Lung (tissue), 12 donors: ENCODE results near the gene SLAMF9. TPM values are rescaled to one million over a fixed set of nuclear protein-coding genes. Genes with fewer than 3 reads are reported as not detected.
A peak's percentile ranks its signal among the peaks of the same experiment; 100 is the strongest.

ENCODE experiments used
- ATAC-seq: fragments of 200-7000 bp; cut with Tn5 transposase; one replicate; pipeline ENCODE4 v1.9.1; 2020; ENCODE audit warnings: moderate number of reproducible peaks; ENCODE audit not compliant: insufficient read depth, low FRiP score
- DNase-seq, 3 donors: peaks; one replicate each; pipeline ENCODE4 v3.0.0-alpha.2; 2013 to 2017
- H3K27ac ChIP-seq, 2 donors: one replicate each; pipeline ENCODE4 v1.5.1; 2013; ENCODE audit warnings: mild to moderate bottlenecking in 2 of 2, moderate library complexity in 2 of 2, control low read depth in 1 of 2, inconsistent platforms in 1 of 2, low read depth in 1 of 2, low read length in 1 of 2
- H3K27me3 ChIP-seq, 3 donors: one replicate each; pipeline ENCODE4 v1.5.1; 2013; ENCODE audit warnings: low read length in 2 of 3; ENCODE audit not compliant: control insufficient read depth in 3 of 3, insufficient read depth in 3 of 3
- H3K36me3 ChIP-seq, 4 donors: one replicate each; pipeline ENCODE4 v1.5.1; 2013; ENCODE audit warnings: low read length in 4 of 4, mild to moderate bottlenecking in 1 of 4, moderate library complexity in 1 of 4; ENCODE audit not compliant: control insufficient read depth in 4 of 4, insufficient read depth in 4 of 4
- H3K4me1 ChIP-seq, 5 donors: one replicate each; pipeline ENCODE4 v1.5.1; 2013; ENCODE audit warnings: low read length in 5 of 5, mild to moderate bottlenecking in 2 of 5, moderate library complexity in 1 of 5; ENCODE audit not compliant: control insufficient read depth in 5 of 5, insufficient read depth in 5 of 5
- H3K4me3 ChIP-seq: one replicate; pipeline ENCODE4 v1.5.1; 2013; ENCODE audit warnings: mild to moderate bottlenecking, control low read depth, moderate library complexity
- H3K9ac ChIP-seq, 2 donors: one replicate each; pipeline ENCODE4 v1.5.1; 2013; ENCODE audit warnings: low read length in 2 of 2, control low read depth in 1 of 2; ENCODE audit not compliant: insufficient read depth in 1 of 2
- H3K9me3 ChIP-seq, 4 donors: one replicate each; pipeline ENCODE4 v1.5.1; 2013; ENCODE audit warnings: low read length in 3 of 4, mild to moderate bottlenecking in 1 of 4, moderate library complexity in 1 of 4; ENCODE audit not compliant: control insufficient read depth in 4 of 4, insufficient read depth in 3 of 4
- WGBS, 2 donors: extraction: QIAGEN DNeasy Blood & Tissue Kit; methylation state at CpG; one replicate each; pipeline ENCODE4 v1.1.7; 2013; 5-methylcytosine and 5-hydroxymethylcytosine counted together
- polyA plus RNA-seq, 2 donors: library from polyadenylated mRNA; stranded (reverse); fragments of 200-250 nt; gene quantifications; one replicate each; pipeline ENCODE4 v1.2.1, GENCODE V29; 2013
- total RNA-seq, 2 donors: library from RNA; depleted of rRNA in 1 of 2; stranded (reverse); fragments of >200 nt in 1 of 2; gene quantifications; one replicate each; pipeline ENCODE4 v1.2.1, GENCODE V29; 2014 to 2021
- TF ChIP-seq, protein P1 (sequence below): IDR thresholded peaks from 2 replicates; pipeline ENCODE4 v1.5.1; 2012; ENCODE audit warnings: mild to moderate bottlenecking; ENCODE audit errors: control extremely low read depth, extremely low read depth
- donor health status: control.
- donor health status: control.
- donor health status: Bipolar disorder and iron deficiency.
- donor health status: healthy.
- donor health status: DM: yes; HTN: yes; CAD: no.

SLAMF9 gene
- total and polyA plus RNA-seq, 4 donors = 0.37 to 0.74 (median 0.40) TPM

DNA sequence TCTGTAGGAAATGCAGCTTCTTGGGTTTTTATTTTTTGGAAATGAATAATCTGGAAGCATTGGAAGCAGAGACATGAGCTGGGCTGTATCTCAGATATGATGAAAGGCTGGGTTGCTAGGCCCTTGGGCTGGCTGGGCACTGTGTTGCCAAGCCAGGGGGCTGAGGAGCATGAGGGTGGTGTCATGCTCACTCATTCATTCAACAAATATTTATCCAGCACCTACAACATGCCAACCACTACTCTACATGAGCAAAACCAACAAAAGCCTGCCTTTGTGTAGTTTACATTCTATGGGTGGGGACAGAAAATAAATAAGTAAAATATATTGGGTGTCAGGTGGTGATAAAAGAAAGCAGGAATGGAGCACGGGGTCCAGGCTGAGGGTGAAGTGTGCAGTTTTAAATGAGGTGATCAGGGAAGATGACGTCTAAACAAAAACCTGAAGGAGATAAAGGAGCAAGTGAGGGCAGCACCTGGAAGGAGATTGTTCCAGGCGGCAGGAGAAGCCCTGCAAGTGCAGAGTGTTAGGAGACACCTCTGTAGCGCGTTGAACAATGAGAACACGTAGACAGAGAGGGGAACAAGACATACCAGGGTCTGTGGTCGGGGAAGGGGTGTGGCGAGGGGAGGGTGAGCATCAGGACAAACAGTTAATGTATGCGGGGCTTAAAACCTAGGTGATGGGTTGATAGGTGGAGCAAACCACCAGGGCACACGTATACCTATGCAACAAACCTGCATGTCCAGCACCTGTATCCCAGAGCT is 39.6 kb downstream of the SLAMF9 start:
- DNase-seq = peak; percentile 12 to 49 (median 47)
- H3K4me3 ChIP-seq = no peak overlapping the region
- H3K27me3 ChIP-seq = no peaks in the 10 kb centered on the region
- no peak overlapping the region for H3K9ac ChIP-seq
- WGBS, 2 donors = 71 to 80% methylated on average over 10 of the region's 10 CpGs
- H3K9me3 ChIP-seq = no peaks in the 10 kb centered on the region
- ATAC-seq = no peak
- H3K27ac ChIP-seq = peak overlapping the region in 1 of 2 donors; percentile 88
- TF ChIP-seq, protein P1, sequence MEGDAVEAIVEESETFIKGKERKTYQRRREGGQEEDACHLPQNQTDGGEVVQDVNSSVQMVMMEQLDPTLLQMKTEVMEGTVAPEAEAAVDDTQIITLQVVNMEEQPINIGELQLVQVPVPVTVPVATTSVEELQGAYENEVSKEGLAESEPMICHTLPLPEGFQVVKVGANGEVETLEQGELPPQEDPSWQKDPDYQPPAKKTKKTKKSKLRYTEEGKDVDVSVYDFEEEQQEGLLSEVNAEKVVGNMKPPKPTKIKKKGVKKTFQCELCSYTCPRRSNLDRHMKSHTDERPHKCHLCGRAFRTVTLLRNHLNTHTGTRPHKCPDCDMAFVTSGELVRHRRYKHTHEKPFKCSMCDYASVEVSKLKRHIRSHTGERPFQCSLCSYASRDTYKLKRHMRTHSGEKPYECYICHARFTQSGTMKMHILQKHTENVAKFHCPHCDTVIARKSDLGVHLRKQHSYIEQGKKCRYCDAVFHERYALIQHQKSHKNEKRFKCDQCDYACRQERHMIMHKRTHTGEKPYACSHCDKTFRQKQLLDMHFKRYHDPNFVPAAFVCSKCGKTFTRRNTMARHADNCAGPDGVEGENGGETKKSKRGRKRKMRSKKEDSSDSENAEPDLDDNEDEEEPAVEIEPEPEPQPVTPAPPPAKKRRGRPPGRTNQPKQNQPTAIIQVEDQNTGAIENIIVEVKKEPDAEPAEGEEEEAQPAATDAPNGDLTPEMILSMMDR = no peak
- H3K4me1 ChIP-seq = peaks cover 9 to 39% (median 34%) of the 10 kb centered on the region in 5 donors
- H3K36me3 ChIP-seq = peaks cover 13 to 24% (median 16%) of the 10 kb centered on the region in 4 donors

DNA sequence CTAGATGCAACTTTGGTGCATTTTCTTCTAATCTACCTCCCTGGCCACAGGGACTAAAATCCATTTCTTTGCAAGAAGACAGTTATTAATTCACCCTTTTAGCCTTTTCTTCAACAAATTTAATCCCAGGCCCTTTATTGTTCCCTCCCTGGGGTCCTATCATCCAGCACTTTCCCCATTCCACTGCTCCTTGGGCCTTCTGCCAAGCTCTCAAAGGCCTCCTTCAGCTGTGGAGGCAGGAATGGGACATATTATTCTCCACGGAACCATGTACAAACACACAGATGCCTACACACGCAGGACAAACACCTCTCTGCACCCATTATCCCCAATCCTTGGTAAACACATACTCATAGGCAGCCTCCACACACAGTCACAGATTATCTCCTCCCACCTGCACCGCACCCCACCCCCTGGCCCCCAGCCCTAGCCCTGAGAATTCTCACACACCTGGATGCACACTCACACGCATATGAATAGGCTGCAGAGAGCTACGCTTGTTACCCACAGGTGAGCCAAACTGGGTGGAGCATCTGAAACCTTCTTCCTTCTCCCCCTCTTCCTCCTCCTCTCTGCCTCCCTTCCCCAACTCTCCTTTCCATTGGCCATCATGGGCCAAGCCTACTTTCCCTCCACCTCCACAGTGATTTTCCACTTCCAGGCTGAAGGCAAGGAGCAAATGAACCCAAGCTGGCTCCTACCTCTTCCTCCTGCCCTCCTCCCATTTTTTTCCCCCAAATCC is 40.4 kb downstream of the SLAMF9 start:
- Histone ChIP-seq H3K27me3 (no peaks in the 10 kb centered on the region), H3K36me3 (peaks cover 5 to 16% (median 9%) of the 10 kb centered on the region in 4 donors), H3K9ac (no peak overlapping the region), H3K27ac (peak overlapping the region in 1 of 2 donors; percentile 88), H3K4me1 (peaks cover 9 to 42% (median 31%) of the 10 kb centered on the region in 5 donors), H3K9me3 (no peaks in the 10 kb centered on the region), H3K4me3 (no peak overlapping the region)
- WGBS, 2 donors = 69 to 82% methylated on average over 5 of the region's 5 CpGs
- TF ChIP-seq, protein P1 = no peak
- DNase-seq = peak in 2 of 3 donors; percentile 39 to 44
- no peak for ATAC-seq

DNA sequence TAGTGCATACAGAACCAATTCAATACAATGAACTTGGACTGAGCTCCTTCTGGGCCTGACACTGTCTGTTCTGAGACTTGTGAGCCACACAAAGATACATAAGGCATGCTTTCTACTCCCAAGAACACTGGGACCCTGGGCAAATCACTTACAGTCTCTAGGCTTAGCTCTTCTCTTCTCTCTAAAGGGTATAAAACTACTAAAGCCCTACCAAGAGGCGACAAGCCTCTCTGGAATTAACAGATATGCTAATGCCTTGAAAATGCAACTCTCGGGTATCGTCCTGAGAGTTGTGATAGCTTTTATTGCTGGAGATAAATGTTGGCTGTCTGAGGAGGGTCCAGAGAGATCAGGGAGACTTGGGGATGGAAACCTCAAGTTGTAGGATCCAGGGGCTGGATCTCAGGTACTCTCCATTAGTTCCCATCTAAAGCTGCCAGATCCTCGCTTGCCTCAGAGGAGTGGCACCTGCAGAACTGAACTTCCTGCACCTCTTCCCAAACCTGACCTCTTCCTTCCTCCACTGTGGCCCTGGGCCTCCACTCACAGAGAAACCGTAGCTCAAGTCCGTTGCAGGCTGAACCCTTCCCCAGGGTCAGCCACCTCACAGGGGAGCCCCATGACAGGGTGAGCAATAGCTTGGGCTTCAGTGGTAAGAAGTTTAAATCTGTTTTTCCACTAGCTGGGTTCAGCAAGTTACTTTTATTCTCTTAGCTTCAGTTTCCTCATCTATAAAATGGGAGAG is 42.5 kb downstream of the SLAMF9 start:
- TF ChIP-seq, protein P1 = no peak
- WGBS, 2 donors = 33 to 63% methylated on average over 6 of the region's 6 CpGs
- H3K36me3 ChIP-seq = peaks cover 0 to 4% (median 0%) of the 10 kb centered on the region in 4 donors
- ATAC-seq (no peak), DNase-seq (no peak)
- no peak overlapping the region for H3K9ac ChIP-seq
- H3K4me1 ChIP-seq = peaks cover 7 to 46% (median 26%) of the 10 kb centered on the region in 5 donors
- H3K27ac ChIP-seq = peak overlapping the region in 1 of 2 donors; percentile 93
- no peaks in the 10 kb centered on the region for H3K9me3 ChIP-seq
- H3K4me3 ChIP-seq = no peak overlapping the region
- no peaks in the 10 kb centered on the region for H3K27me3 ChIP-seq
